Measurements from ENCODE around the gene HDAC7.

HDAC7 gene

GRCh38 chr12:47837190-47838171, 17.8 kb upstream of the HDAC7 start:
- no peak for DNase-seq (ENCODE audit: insufficient read length)

GRCh38 chr12:47835831-47836155, 16.1 kb upstream of the HDAC7 start:
- DNase-seq (ENCODE audit: insufficient read length): no peak
- peak; percentile 5 for FAIRE-seq
- TF ChIP-seq TAF1 (IDR thresholded peaks at IDR 0.05; ENCODE audit: borderline replicate concordance, low read depth, low read length) (no peak), POLR2A (IDR thresholded peaks at IDR 0.05; ENCODE audit: low read depth, low read length) (no peak), POLR2AphosphoS5 (IDR thresholded peaks at IDR 0.05; ENCODE audit: low read depth, low read length) (no peak)

More at GRCh38 chr12:47837190-47838171, 17.8 kb upstream of the HDAC7 start:
- TF ChIP-seq POLR2A (IDR thresholded peaks at IDR 0.05; ENCODE audit: low read depth, low read length): no peak
- FAIRE-seq: peak; percentile 85

- FAIRE-seq (no peak), DNase-seq (ENCODE audit: insufficient read length) (no peak)
- no peak for TF ChIP-seq TAF1 (IDR thresholded peaks at IDR 0.05; ENCODE audit: borderline replicate concordance, low read depth, low read length)
- no peak for TF ChIP-seq POLR2AphosphoS5 (IDR thresholded peaks at IDR 0.05; ENCODE audit: low read depth, low read length)
- no peak for TF ChIP-seq POLR2A (IDR thresholded peaks at IDR 0.05; ENCODE audit: low read depth, low read length)
These were observed 15.5 kb upstream of the HDAC7 start for GRCh38 chr12:47835006-47835830.

GRCh38 chr12:47834199-47834903, 14.6 kb upstream of the HDAC7 start:
- TF ChIP-seq POLR2A (IDR thresholded peaks at IDR 0.05; ENCODE audit: low read depth, low read length) (no peak), POLR2AphosphoS5 (IDR thresholded peaks at IDR 0.05; ENCODE audit: low read depth, low read length) (no peak), TAF1 (IDR thresholded peaks at IDR 0.05; ENCODE audit: borderline replicate concordance, low read depth, low read length) (no peak)
- DNase-seq (ENCODE audit: insufficient read length) (no peak), FAIRE-seq (no peak)

GRCh38 chr12:47833591-47834012, 13.9 kb upstream of the HDAC7 start:
- DNase-seq (ENCODE audit: insufficient read length) (no peak), FAIRE-seq (no peak)
- TF ChIP-seq TAF1 (IDR thresholded peaks at IDR 0.05; ENCODE audit: borderline replicate concordance, low read depth, low read length) (no peak), POLR2AphosphoS5 (IDR thresholded peaks at IDR 0.05; ENCODE audit: low read depth, low read length) (no peak), POLR2A (IDR thresholded peaks at IDR 0.05; ENCODE audit: low read depth, low read length) (no peak)

GRCh38 chr12:47832263-47832933, 12.7 kb upstream of the HDAC7 start:
- no peak for TF ChIP-seq TAF1 (IDR thresholded peaks at IDR 0.05; ENCODE audit: borderline replicate concordance, low read depth, low read length)
- no peak for TF ChIP-seq POLR2AphosphoS5 (IDR thresholded peaks at IDR 0.05; ENCODE audit: low read depth, low read length)
- TF ChIP-seq POLR2A (IDR thresholded peaks at IDR 0.05; ENCODE audit: low read depth, low read length): no peak
- peak; percentile 34 for DNase-seq (ENCODE audit: insufficient read length)
- FAIRE-seq: peak; percentile 62

- TF ChIP-seq TAF1 (IDR thresholded peaks at IDR 0.05; ENCODE audit: borderline replicate concordance, low read depth, low read length) (no peak), POLR2A (IDR thresholded peaks at IDR 0.05; ENCODE audit: low read depth, low read length) (no peak), POLR2AphosphoS5 (IDR thresholded peaks at IDR 0.05; ENCODE audit: low read depth, low read length) (no peak)
- no peak for DNase-seq (ENCODE audit: insufficient read length)
- no peak for FAIRE-seq
These were observed 9.9 kb upstream of the HDAC7 start for GRCh38 chr12:47829584-47829983.

- FAIRE-seq (no peak), DNase-seq (ENCODE audit: insufficient read length) (no peak)
- TF ChIP-seq TAF1 (IDR thresholded peaks at IDR 0.05; ENCODE audit: borderline replicate concordance, low read depth, low read length): no peak
- TF ChIP-seq POLR2AphosphoS5 (IDR thresholded peaks at IDR 0.05; ENCODE audit: low read depth, low read length): no peak
- no peak for TF ChIP-seq POLR2A (IDR thresholded peaks at IDR 0.05; ENCODE audit: low read depth, low read length)
These were observed 9.3 kb upstream of the HDAC7 start for GRCh38 chr12:47828976-47829482.

- no peak for DNase-seq (ENCODE audit: insufficient read length)
- TF ChIP-seq POLR2AphosphoS5 (IDR thresholded peaks at IDR 0.05; ENCODE audit: low read depth, low read length) (no peak), TAF1 (IDR thresholded peaks at IDR 0.05; ENCODE audit: borderline replicate concordance, low read depth, low read length) (no peak), POLR2A (IDR thresholded peaks at IDR 0.05; ENCODE audit: low read depth, low read length) (no peak)
- FAIRE-seq: no peak
These were observed 8.6 kb upstream of the HDAC7 start for GRCh38 chr12:47828008-47828975.

All from GM12892 (cell line).